ENCODE data around the gene IL1RAPL2.

The IL1RAPL2 gene

DNA sequence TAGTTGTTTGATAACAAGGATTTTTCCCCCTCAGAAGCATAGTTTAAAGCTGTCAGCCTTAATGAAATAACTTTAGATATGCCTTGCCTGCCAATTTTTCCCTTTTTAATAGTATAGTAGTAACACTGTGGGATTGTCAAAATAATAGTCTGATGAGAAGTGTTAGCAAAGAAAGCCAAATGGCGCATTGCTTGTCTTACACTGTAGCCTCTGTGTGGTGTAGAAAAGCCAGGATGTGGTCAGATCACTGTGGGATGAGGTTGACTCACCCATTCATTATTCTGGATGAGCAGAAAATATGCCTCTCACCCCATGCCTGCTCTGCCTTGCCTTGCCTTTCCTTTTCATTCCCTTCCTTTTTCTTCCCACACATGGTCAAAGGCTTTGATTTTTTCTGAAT lies 998.5 kb downstream of the IL1RAPL2 start:
- DNase-seq = peak; percentile 75
- Histone ChIP-seq H3K27ac (no peak overlapping the region), H3K4me3 (ENCODE audit: low read depth, low read length) (no peak overlapping the region), H3K27me3 (replicated peaks) (no peaks in the 10 kb centered on the region), H3K36me3 (replicated peaks) (no peaks in the 10 kb centered on the region)
- in situ Hi-C loops (cut with HindIII; ENCODE audit: low pct_ligation_motif_present, low sequenced_read_pairs) = no loop called here
- TF ChIP-seq, protein P1, sequence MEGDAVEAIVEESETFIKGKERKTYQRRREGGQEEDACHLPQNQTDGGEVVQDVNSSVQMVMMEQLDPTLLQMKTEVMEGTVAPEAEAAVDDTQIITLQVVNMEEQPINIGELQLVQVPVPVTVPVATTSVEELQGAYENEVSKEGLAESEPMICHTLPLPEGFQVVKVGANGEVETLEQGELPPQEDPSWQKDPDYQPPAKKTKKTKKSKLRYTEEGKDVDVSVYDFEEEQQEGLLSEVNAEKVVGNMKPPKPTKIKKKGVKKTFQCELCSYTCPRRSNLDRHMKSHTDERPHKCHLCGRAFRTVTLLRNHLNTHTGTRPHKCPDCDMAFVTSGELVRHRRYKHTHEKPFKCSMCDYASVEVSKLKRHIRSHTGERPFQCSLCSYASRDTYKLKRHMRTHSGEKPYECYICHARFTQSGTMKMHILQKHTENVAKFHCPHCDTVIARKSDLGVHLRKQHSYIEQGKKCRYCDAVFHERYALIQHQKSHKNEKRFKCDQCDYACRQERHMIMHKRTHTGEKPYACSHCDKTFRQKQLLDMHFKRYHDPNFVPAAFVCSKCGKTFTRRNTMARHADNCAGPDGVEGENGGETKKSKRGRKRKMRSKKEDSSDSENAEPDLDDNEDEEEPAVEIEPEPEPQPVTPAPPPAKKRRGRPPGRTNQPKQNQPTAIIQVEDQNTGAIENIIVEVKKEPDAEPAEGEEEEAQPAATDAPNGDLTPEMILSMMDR (IDR thresholded peaks at IDR 0.05; ENCODE audit: low read depth, low read length, missing control alignments) = no peak

DNA sequence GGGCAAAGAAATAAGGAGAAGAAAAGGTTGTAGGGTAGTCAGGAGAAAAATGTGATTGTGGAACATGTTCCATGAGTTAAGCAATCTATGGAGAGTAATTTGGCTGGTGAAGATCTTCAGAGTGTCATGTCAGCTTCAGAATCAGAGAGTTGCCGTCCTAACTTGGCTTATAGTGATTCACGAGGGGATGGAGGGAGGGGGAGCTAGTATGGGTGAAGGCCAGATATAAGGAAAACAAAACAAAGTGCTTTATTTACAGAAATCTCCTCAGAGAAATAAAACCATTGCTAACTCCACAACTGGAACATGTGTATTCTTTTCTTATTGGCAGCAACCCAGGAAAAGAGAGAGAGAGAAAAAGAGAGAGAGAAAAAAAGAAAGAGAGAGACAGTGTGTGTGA lies 999.9 kb downstream of the IL1RAPL2 start:
- no peaks in the 10 kb centered on the region for H3K27me3 ChIP-seq (replicated peaks)
- no peak for DNase-seq
- in situ Hi-C loops (cut with HindIII; ENCODE audit: low pct_ligation_motif_present, low sequenced_read_pairs) = no loop called here
- H3K27ac ChIP-seq = no peak overlapping the region
- no peaks in the 10 kb centered on the region for H3K36me3 ChIP-seq (replicated peaks)
- TF ChIP-seq, protein P1 (IDR thresholded peaks at IDR 0.05; ENCODE audit: low read depth, low read length, missing control alignments) = no peak
- no peak overlapping the region for H3K4me3 ChIP-seq (ENCODE audit: low read depth, low read length)

DNA sequence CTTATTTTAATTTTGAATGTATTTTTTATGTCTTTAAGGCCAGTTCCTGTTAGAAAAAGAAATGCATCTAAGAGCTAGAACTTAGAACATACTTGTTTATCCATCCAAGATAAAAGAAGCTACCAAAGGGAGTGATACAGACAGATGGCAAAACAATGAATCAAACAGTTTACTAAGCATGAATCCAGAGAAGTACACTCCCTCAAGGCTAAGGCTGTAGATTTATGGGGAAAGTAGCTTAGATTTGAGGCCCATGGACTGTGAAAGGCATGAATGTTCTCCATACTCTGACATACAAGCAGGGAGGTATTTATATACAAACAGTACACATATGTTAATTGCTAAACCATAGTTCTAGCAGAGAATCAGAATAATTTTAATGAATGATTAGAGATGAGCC lies 1001.1 kb downstream of the IL1RAPL2 start:
- TF ChIP-seq, protein P1 (IDR thresholded peaks at IDR 0.05; ENCODE audit: low read depth, low read length, missing control alignments) = no peak
- H3K4me3 ChIP-seq (ENCODE audit: low read depth, low read length) = no peak overlapping the region
- H3K27me3 ChIP-seq (replicated peaks) = no peaks in the 10 kb centered on the region
- H3K36me3 ChIP-seq (replicated peaks) = no peaks in the 10 kb centered on the region
- no peak for DNase-seq
- in situ Hi-C loops (cut with HindIII; ENCODE audit: low pct_ligation_motif_present, low sequenced_read_pairs) = no loop called here
- H3K27ac ChIP-seq = no peak overlapping the region

DNA sequence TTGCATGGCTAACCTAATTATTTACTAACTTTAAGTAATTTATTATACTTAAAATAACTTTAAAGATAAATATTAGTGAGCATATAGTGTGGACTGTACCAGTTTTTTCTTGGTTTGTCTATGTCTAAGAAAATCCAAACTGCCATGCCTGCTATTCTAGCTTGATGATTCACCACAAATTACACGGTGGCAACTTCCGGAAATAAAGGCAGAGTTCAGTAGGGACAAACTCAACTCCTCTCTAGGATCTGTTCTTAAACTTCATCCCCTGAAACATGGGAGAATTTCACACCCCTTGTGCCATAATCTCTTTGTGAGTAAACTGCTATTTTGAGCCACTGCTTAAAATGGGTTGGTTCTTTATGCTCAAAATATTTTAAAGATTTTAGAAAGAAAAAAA lies 1042.7 kb downstream of the IL1RAPL2 start:
- no peak overlapping the region for H3K4me3 ChIP-seq (ENCODE audit: low read depth, low read length)
- in situ Hi-C loops (cut with HindIII; ENCODE audit: low pct_ligation_motif_present, low sequenced_read_pairs) = no loop called here
- TF ChIP-seq, protein P1 (IDR thresholded peaks at IDR 0.05; ENCODE audit: low read depth, low read length, missing control alignments) = no peak
- H3K27me3 ChIP-seq (replicated peaks) = no peaks in the 10 kb centered on the region
- no peak for DNase-seq
- H3K36me3 ChIP-seq (replicated peaks) = no peaks in the 10 kb centered on the region
- no peak overlapping the region for H3K27ac ChIP-seq

DNA sequence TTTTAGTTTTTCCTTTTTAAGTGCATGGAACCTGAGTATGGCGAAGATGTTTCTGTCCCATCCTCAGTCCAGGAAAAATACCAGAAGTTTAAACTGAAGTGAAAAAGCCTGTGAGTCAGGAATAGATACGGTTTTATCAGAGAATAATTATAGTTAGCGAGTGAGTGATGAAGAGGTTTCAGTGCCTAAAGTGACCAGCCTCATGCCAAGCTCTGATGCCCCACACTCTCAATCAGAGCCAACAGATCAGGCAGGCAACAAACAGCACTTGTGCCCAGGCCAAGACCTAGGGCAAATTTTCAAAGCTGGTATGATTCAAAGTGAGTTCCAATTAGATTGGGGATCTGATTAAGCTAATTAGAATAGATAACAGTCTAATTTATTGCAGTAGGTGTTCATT lies 1043.5 kb downstream of the IL1RAPL2 start:
- Histone ChIP-seq H3K4me3 (ENCODE audit: low read depth, low read length) (no peak overlapping the region), H3K27me3 (replicated peaks) (no peaks in the 10 kb centered on the region), H3K36me3 (replicated peaks) (no peaks in the 10 kb centered on the region), H3K27ac (no peak overlapping the region)
- in situ Hi-C loops (cut with HindIII; ENCODE audit: low pct_ligation_motif_present, low sequenced_read_pairs) = no loop called here
- DNase-seq = no peak
- TF ChIP-seq, protein P1 (IDR thresholded peaks at IDR 0.05; ENCODE audit: low read depth, low read length, missing control alignments) = no peak

DNA sequence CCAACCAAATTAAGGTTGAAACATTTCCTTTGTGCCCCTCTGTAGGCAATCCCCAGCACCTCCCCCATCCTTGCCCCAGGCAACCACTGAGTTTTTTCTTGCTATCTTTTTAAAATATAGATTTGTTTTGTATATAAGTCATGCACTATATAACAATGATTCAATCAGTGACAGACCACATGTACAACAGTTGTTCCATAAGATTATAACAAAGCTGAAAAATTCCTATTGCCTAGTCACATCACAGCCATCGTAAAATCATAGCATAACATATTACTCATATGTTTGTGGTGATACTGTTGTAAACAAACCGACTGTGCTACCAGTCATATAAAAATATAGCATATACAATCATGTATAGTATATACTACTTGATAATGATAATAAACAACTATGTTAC lies 1044.4 kb downstream of the IL1RAPL2 start:
- H3K27me3 ChIP-seq (replicated peaks) = no peaks in the 10 kb centered on the region
- in situ Hi-C loops (cut with HindIII; ENCODE audit: low pct_ligation_motif_present, low sequenced_read_pairs) = no loop called here
- no peak overlapping the region for H3K4me3 ChIP-seq (ENCODE audit: low read depth, low read length)
- no peak for DNase-seq
- TF ChIP-seq, protein P1 (IDR thresholded peaks at IDR 0.05; ENCODE audit: low read depth, low read length, missing control alignments) = no peak
- no peaks in the 10 kb centered on the region for H3K36me3 ChIP-seq (replicated peaks)
- no peak overlapping the region for H3K27ac ChIP-seq
